Activated CD8-positive, alpha-beta memory T cell treated with anti-CD3 and anti-CD28 coated beads, Interleukin-2, amount 10 ng/mL, durations not matched to agents 7 days and 5 days (primary cell): ENCODE results near the gene PCSK4. TPM values are rescaled to one million over a fixed set of nuclear protein-coding genes. Genes with fewer than 3 reads are reported as not detected.
"Not testable (repeated sequence)": the region's sequence is repeated elsewhere in the genome, so short reads cannot be mapped to it uniquely, and the experiment has no call there.

Experiments
- ATAC-seq: fragments of 150-1000 bp; cut with Tn5 transposase; one replicate; pipeline ENCODE4 v1.10.0; 2021; ENCODE audit warnings: moderate library complexity
- CTCF ChIA-PET: fragments of 350-600 bp; sonication (Branson Sonifier 250); formaldehyde crosslinking; loops from one replicate; lab custom pipeline; 2021; ENCODE audit warnings: antibody characterized with exemption; lab: Charles Lee
- DNase-seq: peaks from one replicate; pipeline ENCODE4 v3.0.0-alpha.2; 2020
- H3K27ac Mint-ChIP-seq: one replicate; pipeline ENCODE4 v1.8.0; 2021; ENCODE audit warnings: mild to moderate bottlenecking, mixed read lengths
- H3K27me3 Mint-ChIP-seq: one replicate; pipeline ENCODE4 v1.8.0; 2021; ENCODE audit warnings: mixed read lengths
- H3K36me3 Mint-ChIP-seq: one replicate; pipeline ENCODE4 v1.8.0; 2021; ENCODE audit warnings: mild to moderate bottlenecking, mixed read lengths
- H3K4me1 Mint-ChIP-seq: one replicate; pipeline ENCODE4 v1.8.0; 2021; ENCODE audit warnings: mixed read lengths
- H3K4me3 Mint-ChIP-seq: one replicate; pipeline ENCODE4 v1.8.0; 2021; ENCODE audit warnings: mild to moderate bottlenecking, moderate library complexity, mixed read lengths
- H3K9me3 Mint-ChIP-seq: one replicate; pipeline ENCODE4 v1.8.0; 2022; ENCODE audit warnings: low read depth, mixed read lengths
- total RNA-seq, 2 experiments: library from RNA; stranded (reverse); gene quantifications; one replicate each; pipeline ENCODE4 v1.2.3, GENCODE V29; 2021

PCSK4 gene
- total RNA-seq, 2 experiments from 2014 or later, result 1.5 to 4.4 TPM

DNA sequence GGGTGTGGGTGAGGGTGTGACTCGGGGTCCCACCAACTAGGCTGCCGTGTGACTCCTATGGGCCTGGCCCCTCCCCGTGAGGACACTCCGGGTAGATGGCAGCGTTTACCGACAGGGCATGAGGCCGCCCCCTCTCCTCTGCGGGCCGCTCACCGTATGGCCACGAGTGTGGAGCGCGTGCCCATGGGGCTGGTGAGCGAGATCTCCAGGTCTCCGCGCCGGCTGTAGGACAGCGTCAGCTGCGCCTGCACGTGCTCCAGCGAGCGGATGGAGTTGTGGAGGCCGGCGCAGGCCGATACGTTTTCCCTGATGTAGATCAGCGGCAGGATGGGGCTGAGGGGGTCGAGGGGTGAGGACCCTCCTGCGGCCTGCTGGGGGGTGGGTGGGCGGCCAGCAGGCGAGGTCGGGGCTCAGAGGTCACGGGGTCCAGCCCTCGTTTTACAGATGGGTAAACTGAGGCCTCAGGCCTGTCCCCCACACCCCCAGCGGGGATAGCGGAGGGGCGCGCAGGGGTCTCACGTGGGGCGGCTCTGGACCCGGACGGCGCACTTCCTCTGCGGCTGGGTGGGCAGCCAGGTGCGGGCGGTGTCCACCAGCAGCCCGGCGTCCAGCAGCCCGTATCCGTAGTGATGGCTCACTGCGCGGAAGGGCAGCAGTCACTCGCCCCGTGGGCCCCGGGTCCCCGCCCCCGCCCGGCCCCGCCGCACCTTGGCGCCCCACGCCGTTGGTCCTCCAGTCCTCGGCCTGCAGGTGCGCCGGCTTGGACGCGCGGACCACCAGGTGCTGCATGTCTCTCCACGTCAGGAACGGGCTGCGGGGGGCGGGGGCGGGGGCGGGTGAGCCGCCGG lies 6.8 kb downstream of the PCSK4 start:
- Mint-ChIP-seq H3K4me1 (peaks cover 8% of the 10 kb centered on the region), H3K9me3 (no peaks in the 10 kb centered on the region), H3K4me3 (no peak overlapping the region), H3K27me3 (no peaks in the 10 kb centered on the region), H3K36me3 (peaks cover 2% of the 10 kb centered on the region), H3K27ac (no peak overlapping the region)
- CTCF ChIA-PET, result no interaction called here
- ATAC-seq (no peak), DNase-seq (no peak)

DNA sequence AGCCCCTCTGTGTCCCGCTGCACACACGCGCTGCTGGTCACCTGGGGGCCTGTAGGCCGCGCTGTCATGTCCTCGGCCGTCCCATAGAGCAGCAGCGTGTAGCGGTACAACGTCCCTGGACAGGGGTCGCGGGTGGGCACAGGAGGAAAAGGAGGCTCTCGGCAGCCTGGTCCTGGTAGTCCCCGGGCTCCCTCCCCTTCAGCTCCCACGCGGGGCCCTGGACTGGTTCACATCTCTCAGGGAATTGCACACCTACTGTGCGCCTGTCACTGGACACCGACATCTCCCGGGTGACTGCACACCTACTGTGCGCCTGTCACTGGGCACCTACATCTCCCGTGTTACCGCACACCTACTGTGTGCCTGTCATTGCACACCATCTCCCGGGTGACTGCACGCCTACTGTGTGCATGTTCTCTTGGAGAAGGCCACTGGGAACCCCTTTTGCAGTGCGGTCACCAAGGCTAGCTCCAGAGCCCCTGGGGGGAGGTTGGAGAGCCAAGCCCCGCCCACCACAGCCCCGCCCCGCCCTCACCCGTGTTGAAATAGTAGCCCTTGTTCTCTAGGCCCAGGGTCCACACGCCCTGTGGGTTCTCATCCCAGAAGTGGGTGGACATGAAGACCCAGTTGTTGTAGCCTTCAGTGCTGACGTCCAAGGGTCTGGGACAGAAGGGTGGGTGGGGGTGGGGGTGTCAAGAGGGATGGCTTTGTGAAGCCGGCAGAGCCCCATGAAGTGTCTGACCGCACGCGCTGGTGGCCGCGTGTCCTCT lies 7.6 kb downstream of the PCSK4 start:
- DNase-seq (no peak), ATAC-seq (no peak)
- Mint-ChIP-seq H3K36me3 (peaks cover 2% of the 10 kb centered on the region), H3K4me3 (no peak overlapping the region), H3K27me3 (no peaks in the 10 kb centered on the region), H3K9me3 (no peaks in the 10 kb centered on the region), H3K4me1 (peaks cover 12% of the 10 kb centered on the region), H3K27ac (no peak overlapping the region)
- CTCF ChIA-PET, result no interaction called here

DNA sequence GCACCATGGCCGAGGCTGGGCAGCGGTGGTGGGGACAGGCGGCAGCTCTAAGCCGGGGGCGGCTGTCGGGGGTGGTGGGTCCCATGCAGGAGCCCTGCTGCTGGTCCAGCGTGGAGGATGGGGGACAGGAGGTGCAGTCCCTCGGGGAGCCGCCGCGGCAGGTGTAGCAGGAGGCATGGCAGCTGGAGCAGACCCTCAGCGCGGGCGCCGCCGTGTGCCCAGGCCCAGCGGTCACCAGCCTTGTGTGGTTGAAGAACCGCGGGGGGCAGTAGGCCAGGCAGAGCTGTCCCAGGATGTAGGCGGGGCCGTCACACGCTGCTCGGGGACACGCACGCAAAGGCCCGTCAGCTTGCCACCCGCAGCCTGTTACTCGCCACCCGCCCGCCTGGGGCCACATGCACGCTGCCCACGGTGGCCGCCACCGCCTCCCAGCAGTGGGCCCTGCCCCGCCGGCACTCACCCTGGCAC lies 8.2 kb downstream of the PCSK4 start:
- CTCF ChIA-PET, result no interaction called here
- H3K4me1 Mint-ChIP-seq, result peaks cover 17% of the 10 kb centered on the region
- ATAC-seq (no peak), DNase-seq (no peak)
- no peak overlapping the region for H3K4me3 Mint-ChIP-seq
- H3K36me3 Mint-ChIP-seq, result peaks cover 2% of the 10 kb centered on the region
- H3K9me3 Mint-ChIP-seq, result no peaks in the 10 kb centered on the region
- H3K27ac Mint-ChIP-seq, result no peak overlapping the region
- no peaks in the 10 kb centered on the region for H3K27me3 Mint-ChIP-seq

DNA sequence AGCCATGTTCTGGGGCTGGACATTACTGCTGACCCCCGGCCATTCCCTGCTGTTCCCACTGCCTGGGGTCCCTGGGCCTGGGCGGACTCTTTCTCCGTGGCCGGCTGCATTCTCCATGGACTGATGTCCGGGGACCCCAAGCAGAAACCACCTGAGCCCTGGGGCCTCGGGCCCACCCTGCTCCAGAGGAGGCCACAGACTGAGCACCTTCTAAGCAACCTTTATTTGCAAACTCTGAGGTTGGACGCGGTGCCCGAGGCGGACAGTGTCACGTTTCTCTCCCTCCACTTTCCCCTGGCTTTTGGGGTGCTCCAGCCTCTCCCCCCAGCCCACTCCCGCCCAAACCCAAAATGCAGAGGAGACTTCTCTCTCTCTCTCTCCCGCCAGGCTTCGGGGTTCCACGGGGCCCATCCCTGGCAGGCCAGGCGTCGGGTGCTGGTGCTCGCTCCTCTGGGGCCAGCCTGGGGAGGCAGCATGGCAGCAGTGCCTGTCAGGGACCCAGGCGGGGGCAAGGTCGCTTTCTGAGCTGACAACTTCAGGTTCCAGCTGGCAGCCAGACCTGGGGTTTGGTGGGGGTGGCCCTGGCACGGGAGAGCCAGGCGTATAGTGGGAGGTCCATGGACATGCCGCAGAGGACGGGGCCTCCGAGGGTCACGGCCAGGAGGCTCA lies 8.8 kb downstream of the PCSK4 start:
- no peak overlapping the region for H3K4me3 Mint-ChIP-seq
- DNase-seq, result no peak
- H3K27ac Mint-ChIP-seq, result no peak overlapping the region
- no peaks in the 10 kb centered on the region for H3K9me3 Mint-ChIP-seq
- CTCF ChIA-PET, result no interaction called here
- peaks cover 17% of the 10 kb centered on the region for H3K4me1 Mint-ChIP-seq
- no peak for ATAC-seq
- no peaks in the 10 kb centered on the region for H3K27me3 Mint-ChIP-seq
- H3K36me3 Mint-ChIP-seq, result peaks cover 2% of the 10 kb centered on the region

DNA sequence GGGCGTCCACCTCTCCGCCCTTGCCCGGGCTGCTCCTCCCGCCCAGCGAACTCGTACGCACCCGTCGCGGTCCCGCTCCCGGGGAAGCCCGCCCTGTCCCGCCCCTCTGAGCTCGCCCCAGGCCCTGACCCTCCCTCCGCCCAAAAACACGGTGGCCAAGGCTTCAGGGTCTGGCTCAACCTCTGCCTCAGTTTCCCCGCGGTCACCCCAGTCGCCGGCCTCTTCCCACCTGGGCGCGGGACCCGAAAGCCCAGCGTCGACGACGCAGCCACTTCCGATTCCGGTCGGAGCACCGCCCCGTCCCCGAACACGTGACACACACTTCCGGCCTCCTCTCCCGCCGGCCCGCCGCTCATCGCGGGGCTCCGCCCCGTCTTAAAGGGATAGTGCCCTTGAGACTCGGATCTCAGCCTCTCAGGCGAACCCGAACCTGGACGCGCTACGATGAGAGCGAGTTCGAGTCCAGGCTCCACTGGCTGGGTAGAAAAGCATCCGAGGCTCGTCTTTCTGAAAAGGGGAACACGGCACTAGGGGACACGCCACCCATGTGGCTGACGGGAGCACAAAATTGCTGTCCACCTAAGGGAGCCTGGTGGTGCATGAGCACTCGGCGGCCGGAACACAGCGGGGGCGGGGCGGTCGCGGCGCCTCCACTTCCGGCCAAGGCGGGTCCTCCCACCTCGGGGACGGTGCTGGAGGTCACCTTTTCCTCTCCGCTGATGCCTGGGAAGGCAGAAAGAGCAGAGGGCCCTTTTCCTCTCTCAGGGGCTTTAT lies 11.0 kb downstream of the PCSK4 start, which contains the start of gene C19orf25:
TSS of gene C19orf25 (minus strand) at position 282 of the 774 bp plus-strand sequence. CDS start 312 bp downstream, outside the sequence.
- Mint-ChIP-seq H3K9me3 (no peaks in the 10 kb centered on the region), H3K4me3 (peak within 1 kb of the TSS; percentile 87), H3K4me1 (peaks cover 17% of the 10 kb centered on the region), H3K27ac (peak within 1 kb of the TSS; percentile 91), H3K36me3 (peaks cover 2% of the 10 kb centered on the region), H3K27me3 (no peaks in the 10 kb centered on the region)
- CTCF ChIA-PET, result interaction anchor here (0.9 kb wide), 1 partner anchor 11 kb away, joined by 3 read pairs; the partner anchor contains the start of gene PCSK4
- peak; percentile 96 for ATAC-seq
- peak; percentile 97 for DNase-seq

DNA sequence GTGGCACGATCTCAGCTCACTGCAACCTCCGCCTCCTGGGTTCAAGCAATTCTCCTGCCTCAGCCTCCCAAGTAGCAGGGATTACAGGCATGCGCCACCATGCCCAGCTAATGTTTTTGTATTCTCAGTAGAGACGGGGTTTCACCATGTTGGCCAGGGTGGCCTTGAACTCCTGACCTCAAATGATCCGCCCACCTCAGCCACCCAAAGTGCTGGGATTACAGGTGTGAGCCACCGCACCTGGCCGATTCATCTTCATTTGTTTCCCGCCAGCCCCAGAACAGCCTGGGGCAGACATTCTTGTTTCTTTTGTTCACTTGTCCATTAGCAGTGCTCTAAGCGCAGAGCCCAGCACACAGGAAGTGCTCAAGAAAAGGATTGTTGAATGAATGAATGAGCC lies 13.1 kb downstream of the PCSK4 start:
- not testable (repeated sequence) for H3K27me3 Mint-ChIP-seq, H3K4me3 Mint-ChIP-seq, ATAC-seq, DNase-seq, H3K9me3 Mint-ChIP-seq, H3K36me3 Mint-ChIP-seq, H3K27ac Mint-ChIP-seq
- peaks cover 17% of the 10 kb centered on the region for H3K4me1 Mint-ChIP-seq
- CTCF ChIA-PET, result interaction anchor here (1.3 kb wide), 1 partner anchor 11 kb away, joined by 5 read pairs; no protein-coding TSS in a partner anchor

DNA sequence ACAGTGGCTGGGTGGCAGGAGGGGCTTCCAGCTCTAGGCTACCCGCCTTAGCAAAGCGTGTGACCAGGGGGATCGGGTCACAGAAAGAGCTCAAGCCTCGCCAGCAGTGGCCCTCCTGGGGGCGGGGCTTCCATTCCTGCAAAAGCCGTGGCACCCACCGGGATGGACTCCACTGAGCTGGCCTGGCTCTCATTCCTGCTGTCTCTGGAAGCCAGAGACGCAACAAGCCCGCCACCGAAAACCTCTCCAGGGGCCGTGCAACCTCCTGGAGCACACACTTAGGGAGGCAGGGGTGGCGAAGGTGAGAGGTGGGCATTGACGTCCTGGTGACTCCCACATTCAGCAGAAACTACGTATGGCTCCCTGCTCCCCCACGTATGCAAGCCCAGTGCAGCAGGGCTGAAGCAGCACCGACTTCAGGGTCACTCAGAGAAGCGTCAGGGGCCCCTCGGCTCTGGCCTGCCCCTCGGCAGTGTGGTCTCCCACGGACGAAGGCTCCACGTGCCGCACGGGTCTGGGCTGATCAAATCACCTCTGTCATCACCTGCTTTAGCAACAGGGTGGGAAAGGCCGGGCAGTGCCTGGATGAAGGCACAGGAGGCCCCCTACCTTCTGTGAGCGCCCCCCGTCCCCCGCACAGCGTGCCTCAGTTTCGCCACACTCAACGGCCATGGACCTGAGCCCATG lies 14.3 kb downstream of the PCSK4 start:
- CTCF ChIA-PET, result no interaction called here

DNA sequence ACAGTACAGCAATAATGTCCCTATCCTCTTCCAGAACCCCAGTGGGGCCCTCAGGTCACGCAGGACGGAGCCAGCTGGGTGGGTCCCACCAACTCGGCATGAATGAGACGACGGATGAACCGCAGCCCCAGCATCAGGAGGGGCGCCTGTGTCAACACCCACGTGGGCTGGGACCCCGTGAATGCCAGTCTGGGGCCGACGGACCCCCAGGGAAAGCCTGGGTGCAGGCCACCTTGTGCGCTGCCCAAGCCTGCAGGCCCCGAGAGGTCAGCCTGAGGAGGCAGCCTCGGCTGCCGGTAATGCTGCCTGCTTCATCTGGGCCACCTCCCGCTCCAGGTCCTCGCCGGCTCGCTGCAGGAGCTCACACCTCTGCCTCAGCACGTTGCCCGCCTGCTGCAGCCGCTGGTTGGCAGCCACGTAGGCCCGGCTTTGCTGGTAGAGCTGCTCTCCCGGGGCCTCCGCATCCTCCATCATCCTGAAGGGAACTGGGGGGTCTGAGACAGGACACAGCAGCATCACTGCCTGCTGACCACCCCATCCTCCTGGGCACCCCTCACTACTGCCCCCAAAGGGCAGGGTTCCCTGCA lies 15.3 kb downstream of the PCSK4 start:
- DNase-seq (no peak), ATAC-seq (no peak)
- Mint-ChIP-seq H3K27ac (no peak overlapping the region), H3K4me3 (no peak overlapping the region), H3K36me3 (peaks cover 2% of the 10 kb centered on the region), H3K4me1 (peaks cover 23% of the 10 kb centered on the region), H3K9me3 (no peaks in the 10 kb centered on the region), H3K27me3 (peaks cover 10% of the 10 kb centered on the region)
- CTCF ChIA-PET, result no interaction called here

More for the DNA sequence above, 14.3 kb downstream of the PCSK4 start:
- no peak for ATAC-seq
- Mint-ChIP-seq H3K27ac (no peak overlapping the region), H3K4me3 (no peak overlapping the region), H3K4me1 (peaks cover 20% of the 10 kb centered on the region), H3K9me3 (no peaks in the 10 kb centered on the region), H3K36me3 (peaks cover 2% of the 10 kb centered on the region), H3K27me3 (peaks cover 6% of the 10 kb centered on the region)
- no peak for DNase-seq

DNA sequence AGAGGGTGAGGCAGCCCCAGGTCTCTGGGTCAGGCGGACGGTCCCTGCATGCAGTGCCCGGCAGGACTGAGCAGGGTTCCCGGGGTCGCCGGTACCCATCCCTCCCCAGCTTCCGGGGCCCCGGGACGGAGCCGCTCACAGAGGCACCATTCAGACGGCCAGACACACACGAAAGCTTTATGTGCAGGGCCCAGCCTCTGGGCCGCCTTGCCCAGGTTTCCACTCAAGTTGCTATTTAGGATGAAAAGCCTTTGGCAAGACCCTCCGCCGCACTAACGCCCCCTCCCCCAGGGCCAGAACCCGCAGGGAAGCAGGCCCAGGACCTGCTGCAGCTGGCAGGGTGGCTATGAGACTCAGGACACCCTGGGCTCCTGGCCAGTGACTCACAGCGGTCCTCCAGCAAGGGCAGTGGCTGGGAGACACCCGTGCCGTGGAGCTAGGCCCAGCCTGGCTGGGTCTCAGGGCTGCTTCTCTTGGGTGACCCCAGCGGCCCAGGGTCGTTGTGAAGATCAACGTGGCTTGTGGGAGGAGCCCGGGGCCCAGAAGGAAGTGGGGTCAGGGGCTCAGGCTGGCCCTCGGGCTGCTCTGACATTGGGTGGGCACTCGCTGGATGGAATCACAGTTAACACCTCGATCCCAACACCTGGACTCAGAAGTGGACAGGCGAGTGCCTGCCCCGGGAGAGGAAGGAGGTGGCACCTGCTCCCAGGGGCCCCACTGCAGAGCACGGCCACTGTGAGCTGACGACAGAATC lies 16.0 kb downstream of the PCSK4 start:
- Mint-ChIP-seq H3K9me3 (no peaks in the 10 kb centered on the region), H3K36me3 (peaks cover 2% of the 10 kb centered on the region), H3K27ac (no peak overlapping the region), H3K27me3 (peaks cover 10% of the 10 kb centered on the region), H3K4me3 (no peak overlapping the region), H3K4me1 (peaks cover 19% of the 10 kb centered on the region)
- DNase-seq (no peak), ATAC-seq (no peak)
- CTCF ChIA-PET, result interaction anchor here (1.1 kb wide), 1 partner anchor 29 kb away, joined by 4 read pairs; no protein-coding TSS in a partner anchor

DNA sequence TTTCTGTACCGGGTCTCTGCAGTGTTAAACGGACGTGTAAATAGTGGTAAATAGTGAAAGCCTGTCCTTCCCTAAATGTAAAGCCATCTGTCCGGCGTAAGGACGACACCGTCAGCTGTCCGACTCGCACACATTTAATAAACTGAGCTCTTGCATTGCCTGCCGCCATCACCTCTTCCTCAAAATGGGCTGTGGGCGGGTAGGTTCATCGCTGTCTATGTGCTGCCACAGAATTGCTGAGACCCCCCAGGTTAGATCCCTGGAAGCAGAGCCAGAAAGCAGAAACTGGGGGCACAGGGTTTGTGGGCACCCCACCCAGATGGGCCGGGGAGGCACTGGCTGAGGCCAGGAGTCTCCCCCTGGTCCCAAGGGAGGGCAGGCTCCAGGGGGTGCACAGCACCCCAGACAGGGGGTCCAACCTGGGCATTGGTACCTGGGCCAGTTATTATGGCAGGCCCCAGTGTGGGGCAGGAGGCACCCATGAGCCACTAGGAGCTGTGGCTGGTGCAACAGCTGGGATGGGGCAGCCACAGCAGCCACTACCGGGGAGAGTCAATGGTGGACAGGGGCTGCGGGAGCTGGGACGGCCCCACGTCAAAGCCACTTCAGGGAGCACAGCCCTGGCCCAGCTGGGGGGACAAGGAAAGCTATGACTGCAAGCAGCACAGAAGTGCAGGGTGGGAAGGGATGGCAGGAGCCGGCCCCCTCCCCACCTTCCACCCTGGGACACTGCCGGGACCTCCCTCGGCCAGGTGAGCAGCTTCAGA lies 16.9 kb downstream of the PCSK4 start:
- Mint-ChIP-seq H3K4me3 (no peak overlapping the region), H3K4me1 (peaks cover 15% of the 10 kb centered on the region), H3K27me3 (peaks cover 10% of the 10 kb centered on the region), H3K36me3 (no peaks in the 10 kb centered on the region), H3K9me3 (no peaks in the 10 kb centered on the region), H3K27ac (no peak overlapping the region)
- CTCF ChIA-PET, result interaction anchor here (1.1 kb wide), 1 partner anchor 28 kb away, joined by 4 read pairs; no protein-coding TSS in a partner anchor
- ATAC-seq (no peak), DNase-seq (no peak)
